Progenitor cell of endocrine pancreas (in vitro differentiated cells): ENCODE data around the gene CRADD. TPM values are rescaled to one million over a fixed set of nuclear protein-coding genes. Genes with fewer than 3 reads are reported as not detected.

ENCODE experiments used
- DNase-seq: peaks from one replicate; pipeline ENCODE4 v3.0.0; 2021; ENCODE audit warnings: low spot score; ENCODE audit not compliant: unreplicated experiment
- H3K27ac Mint-ChIP-seq: 2 replicates; pipeline ENCODE4 v1.8.0; 2021; ENCODE audit warnings: mild to moderate bottlenecking, moderate library complexity, mixed read lengths
- H3K27me3 Mint-ChIP-seq: 2 replicates; pipeline ENCODE4 v1.8.0; 2021; ENCODE audit warnings: mixed read lengths
- H3K36me3 Mint-ChIP-seq: 2 replicates; pipeline ENCODE4 v1.8.0; 2022; ENCODE audit warnings: mixed read lengths; ENCODE audit not compliant: insufficient read depth
- H3K4me1 Mint-ChIP-seq: 2 replicates; pipeline ENCODE4 v1.8.0; 2021; ENCODE audit warnings: low read depth, mixed read lengths
- H3K4me3 Mint-ChIP-seq: 2 replicates; pipeline ENCODE4 v1.8.0; 2021; ENCODE audit warnings: low read depth, mild to moderate bottlenecking, moderate library complexity, mixed read lengths
- H3K9me3 Mint-ChIP-seq: 2 replicates; pipeline ENCODE4 v1.8.0; 2021; ENCODE audit warnings: low read depth, mixed read lengths
- CTCF ChIP-seq: fragments of 200-600 bp; sonication (generic); IDR thresholded peaks from one replicate; pipeline ENCODE4 v1.5.0; 2021; ENCODE audit warnings: antibody characterized with exemption, mild to moderate bottlenecking; ENCODE audit not compliant: unreplicated experiment
- total RNA-seq: library from RNA; stranded (reverse); gene quantifications from 2 replicates; pipeline ENCODE4 v1.2.1, GENCODE V29; 2021

Gene CRADD
- total RNA-seq, 1 donor from 2014 or later: 11.7 TPM

GRCh38 chr12:93762059-93762719 is 85.0 kb downstream of the CRADD start:
- Mint-ChIP-seq H3K27ac (no peak overlapping the region), H3K4me1 (peaks cover 10% of the 10 kb centered on the region)

GRCh38 chr12:93762912-93763553 is 85.9 kb downstream of the CRADD start:
- no peak for TF ChIP-seq CTCF
- DNase-seq: no peak
- Mint-ChIP-seq H3K4me3 (no peak overlapping the region), H3K27me3 (no peaks in the 10 kb centered on the region), H3K27ac (no peak overlapping the region), H3K4me1 (peaks cover 10% of the 10 kb centered on the region), H3K36me3 (no peaks in the 10 kb centered on the region), H3K9me3 (no peaks in the 10 kb centered on the region)

More at GRCh38 chr12:93762059-93762719, 85.0 kb downstream of the CRADD start:
- Mint-ChIP-seq H3K4me3 (no peak overlapping the region), H3K36me3 (no peaks in the 10 kb centered on the region), H3K9me3 (no peaks in the 10 kb centered on the region), H3K27me3 (no peaks in the 10 kb centered on the region)
- no peak for TF ChIP-seq CTCF
- no peak for DNase-seq

- peaks cover 10% of the 10 kb centered on the region for H3K4me1 Mint-ChIP-seq
- no peak overlapping the region for H3K27ac Mint-ChIP-seq
- H3K36me3 Mint-ChIP-seq: no peaks in the 10 kb centered on the region
- no peaks in the 10 kb centered on the region for H3K9me3 Mint-ChIP-seq
- no peak for DNase-seq
- H3K4me3 Mint-ChIP-seq: no peak overlapping the region
- H3K27me3 Mint-ChIP-seq: no peaks in the 10 kb centered on the region
- TF ChIP-seq CTCF: no peak
These were observed 86.6 kb downstream of the CRADD start for GRCh38 chr12:93763746-93764147.

GRCh38 chr12:93766371-93766770 is 89.2 kb downstream of the CRADD start:
- TF ChIP-seq CTCF: no peak
- no peaks in the 10 kb centered on the region for H3K36me3 Mint-ChIP-seq
- no peak overlapping the region for H3K27ac Mint-ChIP-seq
- H3K9me3 Mint-ChIP-seq: no peaks in the 10 kb centered on the region
- peaks cover 1% of the 10 kb centered on the region for H3K4me1 Mint-ChIP-seq
- H3K27me3 Mint-ChIP-seq: no peaks in the 10 kb centered on the region
- H3K4me3 Mint-ChIP-seq: no peak overlapping the region
- DNase-seq: no peak

GRCh38 chr12:93766796-93767523 is 89.8 kb downstream of the CRADD start:
- Mint-ChIP-seq H3K4me1 (peaks cover 1% of the 10 kb centered on the region), H3K36me3 (no peaks in the 10 kb centered on the region), H3K27ac (no peak overlapping the region), H3K4me3 (no peak overlapping the region), H3K9me3 (no peaks in the 10 kb centered on the region), H3K27me3 (no peaks in the 10 kb centered on the region)
- TF ChIP-seq CTCF: no peak
- no peak for DNase-seq
